ENCODE measurements around the gene SVBP.

The SVBP gene

GRCh38 chr1:42758641-42759040 is 58.6 kb downstream of the SVBP start:
- no peak for DNase-seq

GRCh38 chr1:42757892-42758275 is 59.3 kb downstream of the SVBP start:
- DNase-seq = no peak
